HT-29 (cell line): ENCODE measurements around the gene SUSD3. TPM values are rescaled to one million over a fixed set of nuclear protein-coding genes. Genes with fewer than 3 reads are reported as not detected.

Source experiments
- DNase-seq: peaks from one replicate; pipeline ENCODE4 v3.0.0-alpha.2; 2015; ENCODE audit warnings: low spot score
- total RNA-seq: library from RNA; depleted of rRNA; stranded (reverse); fragments of >200 nt; shearing (Covaris generic); gene quantifications from 2 replicates; pipeline ENCODE4 v1.2.3, GENCODE V29; 2014

SUSD3 gene
- total RNA-seq, 1 experiment from 2014 or later, result 4.5 TPM

- DNase-seq, result no peak
Observed at GRCh38 chr9:93072383-93072795, 13.9 kb downstream of the SUSD3 start.

- DNase-seq, result no peak
Observed at GRCh38 chr9:93076101-93076791, 17.7 kb downstream of the SUSD3 start.

GRCh38 chr9:93076792-93077128 is 18.3 kb downstream of the SUSD3 start:
- no peak for DNase-seq

GRCh38 chr9:93077367-93077766 is 18.9 kb downstream of the SUSD3 start:
- DNase-seq, result no peak

- no peak for DNase-seq
Observed at GRCh38 chr9:93077811-93078210, 19.3 kb downstream of the SUSD3 start.

- no peak for DNase-seq
Observed at GRCh38 chr9:93079371-93079770, 20.9 kb downstream of the SUSD3 start.

- DNase-seq, result no peak
Observed at GRCh38 chr9:93080406-93080805, 21.9 kb downstream of the SUSD3 start.

GRCh38 chr9:93081081-93081529 is 22.6 kb downstream of the SUSD3 start:
- no peak for DNase-seq

- no peak for DNase-seq
Observed at GRCh38 chr9:93081931-93082330, 23.4 kb downstream of the SUSD3 start.

GRCh38 chr9:93082841-93083411 is 24.4 kb downstream of the SUSD3 start:
- DNase-seq, result no peak

- no peak for DNase-seq
Observed at GRCh38 chr9:93083592-93084470, 25.3 kb downstream of the SUSD3 start.

- no peak for DNase-seq
Observed at GRCh38 chr9:93084471-93084881, 26.0 kb downstream of the SUSD3 start.

GRCh38 chr9:93085676-93086075 is 27.2 kb downstream of the SUSD3 start:
- no peak for DNase-seq

- DNase-seq, result no peak
Observed at GRCh38 chr9:93086447-93087224, 28.1 kb downstream of the SUSD3 start.

- DNase-seq, result no peak
Observed at GRCh38 chr9:93087971-93088655, 29.6 kb downstream of the SUSD3 start.

GRCh38 chr9:93088656-93089015 is 30.1 kb downstream of the SUSD3 start:
- no peak for DNase-seq

GRCh38 chr9:93089024-93089423 is 30.5 kb downstream of the SUSD3 start:
- DNase-seq, result no peak

- no peak for DNase-seq
Observed at GRCh38 chr9:93089481-93089991, 31.0 kb downstream of the SUSD3 start.

GRCh38 chr9:93090091-93090655 is 31.7 kb downstream of the SUSD3 start:
- DNase-seq, result no peak

- DNase-seq, result no peak
Observed at GRCh38 chr9:93091056-93091452, 32.6 kb downstream of the SUSD3 start.
